Stimulated activated CD4-positive, alpha-beta T cell treated with anti-CD3 and anti-CD28 coated beads, TNF-alpha, amount 100 ng/mL, for 1 hour (primary cell): ENCODE measurements around the gene ARID4B.
"Not testable (repeated sequence)": the region's sequence is repeated elsewhere in the genome, so short reads cannot be mapped to it uniquely, and the experiment has no call there.

ENCODE experiments used
- DNase-seq, 3 donors: peaks; one replicate each; pipeline ENCODE4 v3.0.0-alpha.2; 2020; ENCODE audit warnings: low read depth in 3 of 3, low spot score in 1 of 3

The ARID4B gene

DNA sequence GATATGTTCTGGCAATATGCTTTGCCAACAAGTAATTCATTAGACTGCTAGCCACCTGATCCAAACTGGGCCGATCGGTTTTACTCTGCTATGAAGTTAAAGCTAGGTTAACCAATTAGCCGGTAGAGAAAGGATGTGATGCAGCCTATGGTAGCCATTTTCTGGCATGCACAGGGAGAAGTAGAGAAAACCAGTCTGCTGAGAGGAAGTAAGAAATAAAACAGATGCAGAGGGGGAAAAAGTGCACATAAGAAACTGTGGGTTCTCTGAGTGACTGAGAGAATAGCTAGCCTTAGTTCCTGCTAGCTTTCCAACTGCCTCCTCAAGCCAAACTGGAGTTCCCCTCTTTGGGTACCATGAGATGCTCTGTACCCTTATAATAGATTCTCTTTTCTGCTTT lies 52.8 kb downstream of the ARID4B start:
- DNase-seq, result no peak

DNA sequence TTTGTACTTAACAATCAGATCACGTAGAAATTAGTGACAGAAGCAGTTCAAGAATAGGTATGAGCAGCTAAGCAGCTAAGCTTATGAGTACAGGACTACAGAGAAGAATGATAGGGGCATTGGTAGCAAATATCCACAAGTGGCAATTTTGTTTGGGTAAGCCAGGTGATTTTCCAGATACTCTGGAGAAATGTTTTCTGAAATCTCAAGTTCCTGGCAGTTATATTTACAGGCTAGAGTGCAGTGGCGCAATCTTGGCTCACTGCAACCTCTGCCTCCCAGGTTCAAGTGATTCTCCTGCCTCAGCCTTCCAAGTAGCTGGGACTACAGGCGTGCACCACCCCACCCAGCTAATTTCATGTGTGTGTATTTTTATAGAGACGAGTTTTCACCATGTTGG lies 55.1 kb downstream of the ARID4B start:
- no peak for DNase-seq

DNA sequence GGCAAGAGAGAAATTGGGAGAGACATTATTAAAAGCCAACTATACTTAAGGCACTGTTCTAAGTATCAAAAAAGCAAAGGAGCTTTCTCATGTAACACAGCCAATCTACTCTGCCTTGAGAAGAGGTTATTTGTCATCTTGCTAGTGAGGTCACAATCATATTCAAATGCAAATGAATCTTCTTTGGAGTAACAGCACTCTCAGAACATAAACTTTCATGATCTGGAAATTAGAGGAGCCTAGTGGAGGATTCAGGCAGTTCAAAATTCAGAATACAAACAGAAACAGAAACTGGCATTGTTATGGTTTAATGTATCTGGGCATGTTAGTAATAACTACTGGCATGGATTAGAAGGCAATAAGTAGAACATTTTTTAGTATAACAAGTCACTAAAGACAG lies 57.4 kb downstream of the ARID4B start:
- no peak for DNase-seq

DNA sequence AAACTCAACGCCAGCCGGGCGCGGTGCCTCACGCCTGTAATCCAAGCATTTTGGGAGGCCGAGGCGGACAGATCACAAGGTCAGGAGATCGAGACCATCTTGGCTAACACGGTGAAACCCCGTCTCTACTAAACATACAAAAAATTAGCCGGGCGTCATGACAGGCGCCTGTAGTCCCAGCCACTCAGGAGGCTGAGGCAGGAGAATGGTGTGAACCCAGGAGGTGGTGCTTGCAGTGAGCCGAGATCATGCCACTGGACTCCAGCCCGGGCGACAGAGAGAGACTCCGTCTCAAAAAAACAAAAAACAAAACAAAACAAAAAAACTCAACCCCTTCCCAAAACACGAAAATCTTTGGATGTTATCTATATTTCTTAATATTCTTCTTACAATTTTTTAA lies 58.0 kb downstream of the ARID4B start:
- DNase-seq, result not testable (repeated sequence)

DNA sequence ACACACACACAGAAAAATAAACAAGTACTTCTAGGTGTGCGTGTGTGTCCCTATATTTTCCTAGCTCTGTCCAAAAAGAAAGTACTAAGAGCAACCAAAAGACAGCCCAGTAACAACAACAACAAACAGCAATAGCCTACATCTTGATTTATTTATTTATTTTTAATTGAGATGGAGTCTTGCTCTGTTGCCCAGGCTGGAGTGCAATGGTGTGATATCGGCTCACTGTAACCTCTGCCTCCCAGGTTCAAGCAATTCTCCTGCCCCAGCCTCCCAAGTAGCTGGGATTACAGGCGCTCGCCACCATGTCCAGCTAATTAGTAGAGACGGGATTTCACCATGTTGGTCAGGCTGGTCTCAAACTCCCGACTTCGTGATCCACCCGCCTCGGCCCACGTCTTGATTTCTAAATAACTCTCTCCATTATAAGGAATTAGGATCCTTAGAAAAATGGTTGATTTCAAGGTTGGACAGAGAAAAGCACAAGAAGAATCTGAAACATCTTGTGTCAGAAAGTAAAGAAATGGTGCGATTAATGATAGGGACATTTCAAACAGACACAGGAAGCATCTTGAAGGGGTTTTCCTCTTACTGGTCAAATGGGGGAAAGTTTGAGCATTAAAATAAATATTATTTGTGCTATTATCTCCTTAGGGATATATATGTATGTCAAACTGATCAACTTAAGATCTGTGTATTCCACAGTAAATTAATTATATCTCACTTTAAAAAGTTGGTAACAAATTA lies 59.4 kb downstream of the ARID4B start:
- no peak for DNase-seq

GRCh38 chr1:235266967-235267366 lies 61.0 kb downstream of the ARID4B start:
- DNase-seq, result no peak

DNA sequence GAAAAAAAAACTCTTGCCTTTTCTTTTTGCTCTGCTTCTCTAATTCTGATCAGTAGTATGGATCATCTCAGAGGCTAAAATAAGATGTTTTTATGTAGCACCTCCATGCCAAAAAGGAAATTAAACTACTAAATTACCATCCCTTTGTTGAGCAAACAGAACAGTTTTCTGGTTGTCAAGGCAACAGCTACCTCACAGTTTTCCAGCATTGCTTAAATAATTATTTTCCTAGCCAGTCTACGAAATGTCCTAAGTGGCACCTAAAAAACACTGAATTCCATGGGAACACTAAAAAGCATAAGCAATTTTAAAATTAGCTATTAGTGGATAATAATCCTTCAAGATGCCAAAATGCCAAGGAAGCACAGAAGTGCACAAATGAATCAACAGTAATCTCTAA lies 61.7 kb downstream of the ARID4B start:
- DNase-seq, result no peak

- DNase-seq, result no peak
These were observed 62.1 kb downstream of the ARID4B start for GRCh38 chr1:235265900-235266299.

DNA sequence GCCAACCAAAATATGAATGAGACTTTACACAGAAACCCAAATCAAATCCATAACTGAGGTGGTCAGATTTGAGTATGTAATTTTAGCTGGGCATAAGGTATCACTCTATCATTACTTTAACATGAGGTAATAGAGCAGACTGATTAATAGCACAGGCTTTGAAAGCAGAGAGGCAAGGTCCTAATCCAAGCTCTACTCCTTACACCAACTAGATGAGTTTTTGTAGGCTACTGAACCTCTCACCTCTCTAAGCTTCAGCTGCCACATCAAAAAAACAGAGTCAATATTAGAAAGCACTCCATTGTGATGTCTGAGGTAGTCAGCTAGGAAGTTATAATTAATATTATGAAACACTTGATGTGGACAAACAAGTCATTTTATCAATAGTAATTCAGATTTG lies 63.7 kb downstream of the ARID4B start:
- DNase-seq, result no peak

- DNase-seq, result no peak
These were observed 65.4 kb downstream of the ARID4B start for GRCh38 chr1:235262539-235262938.

- DNase-seq, result no peak
These were observed 66.7 kb downstream of the ARID4B start for GRCh38 chr1:235261243-235261642.

DNA sequence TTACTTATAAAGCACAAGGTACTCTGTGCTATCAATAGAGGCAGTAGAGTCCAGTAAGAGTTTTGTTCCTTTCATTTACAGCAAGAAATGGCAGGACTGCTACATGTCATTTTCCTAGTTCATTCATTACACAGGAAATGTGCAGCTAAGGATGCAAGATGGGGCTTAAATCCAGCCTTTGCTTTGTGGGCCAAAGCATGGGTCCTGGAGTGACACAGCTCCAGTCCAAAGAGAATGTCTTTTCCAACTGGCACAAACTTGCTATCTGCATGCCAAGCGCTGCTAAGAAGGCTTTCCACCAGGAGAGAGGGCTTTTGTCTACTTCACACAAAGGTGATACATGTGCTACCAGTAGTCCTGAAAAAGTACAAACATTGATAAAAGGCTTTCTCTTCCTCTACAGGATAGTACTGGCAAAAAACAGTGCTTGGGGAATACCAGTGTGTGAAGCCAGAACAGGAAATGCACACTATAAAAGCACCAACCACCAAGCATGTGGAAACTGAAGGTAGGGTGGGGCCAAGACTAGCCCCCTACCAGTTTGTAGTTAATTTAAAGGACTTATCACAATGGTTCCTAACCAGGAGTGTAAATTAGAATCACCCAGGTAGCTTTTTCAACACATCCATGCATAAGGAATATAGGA lies 68.7 kb downstream of the ARID4B start:
- no peak for DNase-seq

- DNase-seq, result not testable (repeated sequence)
These were observed 69.9 kb downstream of the ARID4B start for GRCh38 chr1:235258068-235258467.

- DNase-seq, result no peak
These were observed 73.3 kb downstream of the ARID4B start for GRCh38 chr1:235254721-235255120.

- peak; percentile 12 to 30 (median 16) for DNase-seq
These were observed 74.6 kb downstream of the ARID4B start for GRCh38 chr1:235253219-235253962.

- no peak for DNase-seq
These were observed 77.5 kb downstream of the ARID4B start for GRCh38 chr1:235250430-235250829.

GRCh38 chr1:235246022-235246948 lies 81.7 kb downstream of the ARID4B start:
- no peak for DNase-seq

DNA sequence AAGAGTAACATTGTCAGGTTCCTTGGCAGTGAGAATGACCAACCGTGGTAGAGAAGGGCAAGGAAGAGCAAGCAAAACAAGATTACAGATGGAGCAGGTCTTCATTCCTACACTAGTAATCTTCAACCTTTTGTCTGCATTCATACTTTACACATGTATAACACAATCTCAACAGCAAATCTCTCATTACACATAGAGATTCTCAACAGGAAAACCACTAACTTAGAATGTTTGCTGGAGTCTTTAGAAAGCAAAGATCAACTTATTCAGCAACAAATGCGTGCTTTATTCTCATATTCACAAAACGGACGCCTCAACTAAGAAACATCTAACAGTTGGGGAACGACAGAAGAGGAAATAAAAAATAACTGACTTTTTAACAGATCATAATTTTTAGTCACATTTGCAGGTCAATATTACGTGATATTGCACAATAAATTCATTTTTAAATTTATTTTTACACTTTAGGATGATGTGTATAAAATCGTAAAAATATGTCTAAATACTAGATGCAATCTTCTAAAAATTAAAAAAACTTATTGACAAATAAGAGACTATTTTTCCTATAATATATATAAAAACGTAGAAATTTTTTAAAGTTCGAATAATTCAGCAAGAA lies 82.9 kb downstream of the ARID4B start:
- DNase-seq, result no peak

GRCh38 chr1:235240960-235241359 lies 87.0 kb downstream of the ARID4B start:
- DNase-seq, result no peak

DNA sequence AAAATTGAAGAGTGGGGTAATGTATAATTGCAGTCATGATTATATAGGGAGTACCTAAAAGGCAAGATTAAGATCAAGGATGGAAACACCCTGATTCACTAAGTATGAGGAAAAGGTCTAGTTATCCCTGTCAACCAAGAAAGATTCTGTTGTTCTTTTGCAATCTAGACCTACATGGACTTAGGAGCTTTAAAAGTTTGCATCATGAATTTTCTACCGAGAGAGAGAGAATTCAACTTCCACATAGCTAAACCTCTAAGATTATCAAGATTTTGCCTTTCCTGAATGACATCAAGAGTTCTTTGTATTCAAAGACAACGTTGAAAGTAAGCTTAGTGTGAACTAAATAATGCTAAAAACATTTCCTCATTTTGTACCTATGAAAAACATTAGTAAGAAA lies 88.1 kb downstream of the ARID4B start:
- DNase-seq, result no peak

- DNase-seq, result no peak
These were observed 89.4 kb downstream of the ARID4B start for GRCh38 chr1:235238558-235238957.
